Adrenal gland (tissue), 12 donors: ENCODE measurements around the gene TESPA1. TPM values are rescaled to one million over a fixed set of nuclear protein-coding genes. Genes with fewer than 3 reads are reported as not detected.

ENCODE experiments used
- DNase-seq, 7 donors: peaks; one replicate each; pipeline ENCODE4 v3.0.0-alpha.2; 2019 to 2020
- H3K27ac ChIP-seq, 5 donors: fragments of 200-600 bp; sonication (generic) in 4 of 5; 1 replicate in 3 of 5; 2 replicates in 2 of 5; pipeline versions ENCODE4 v1.5.1 to v1.8.0; 2016 to 2020; ENCODE audit warnings: mild to moderate bottlenecking in 1 of 5
- H3K27me3 ChIP-seq: fragments of 200-600 bp; 2 replicates; pipeline ENCODE4 v1.8.0; 2021
- H3K36me3 ChIP-seq, 2 donors: fragments of 200-600 bp; replicated peaks in 1 of 2; 1 replicate in 1 of 2; 2 replicates in 1 of 2; pipeline versions ENCODE4 v1.5.1 to v1.8.0; 2018 to 2022
- H3K4me1 ChIP-seq, 2 donors: fragments of 200-600 bp; replicated peaks in 1 of 2; 1 replicate in 1 of 2; 2 replicates in 1 of 2; pipeline versions ENCODE4 v1.5.1 to v1.8.0; 2018 to 2021
- H3K4me3 ChIP-seq, 4 donors: fragments of 200-600 bp; sonication (generic) in 3 of 4; one replicate each; pipeline ENCODE4 v1.5.1; 2016 to 2018
- H3K9me3 ChIP-seq, 3 donors: fragments of 200-600 bp; sonication (generic) in 1 of 3; replicated peaks in 1 of 3; 1 replicate in 2 of 3; 2 replicates in 1 of 3; pipeline versions ENCODE4 v1.5.1 to v1.8.0; 2016 to 2021
- CTCF ChIP-seq, 6 experiments: fragments of 450-650 bp in 4 of 6; fragments of 200-600 bp in 2 of 6; sonication (generic) in 1 of 6; IDR thresholded peaks; 1 replicate in 5 of 6; 2 replicates in 1 of 6; pipeline versions ENCODE4 v1.5.1 to v1.8.0; 2016 to 2021; ENCODE audit warnings: antibody characterized with exemption in 6 of 6, mild to moderate bottlenecking in 2 of 6, moderate library complexity in 1 of 6
- POLR2A ChIP-seq, 2 donors: fragments of 450-650 bp; IDR thresholded peaks; one replicate each; pipeline ENCODE4 v1.6.1; 2017; ENCODE audit warnings: antibody characterized with exemption in 2 of 2, mild to moderate bottlenecking in 2 of 2, moderate library complexity in 1 of 2
- WGBS, 4 donors: extraction: QIAGEN DNeasy Blood & Tissue Kit in 2 of 4; methylation state at CpG; one replicate each; pipeline versions ENCODE4 v1.1.5 to v1.1.7; 2013 to 2017; 5-methylcytosine and 5-hydroxymethylcytosine counted together
- intact Hi-C, 2 donors: fragments of 100-400 bp; cut with DNase I; formaldehyde crosslinking; loops; one replicate each; pipeline versions ENCODE4 v1.14.1 to v1.15.0; 2022 to 2023
- polyA plus RNA-seq, 3 donors: library from polyadenylated mRNA; stranded (reverse); fragments of 200-250 nt in 2 of 3; fragments of 350-450 nt in 1 of 3; fragmentation: Illumina TruSeq in 1 of 3; extraction: RNeasy Lipid Tissue Mini Kit (QIAGEN cat#74804) in 1 of 3; gene quantifications; one replicate each; pipeline ENCODE4 v1.2.3, GENCODE V29; 2013 to 2014
- total RNA-seq, 9 donors: library from RNA; depleted of rRNA in 4 of 9; stranded (reverse); fragments of >200 nt in 4 of 9; fragments of 120-200 nt in 1 of 9; fragmentation: NEBNext Ultra II Directional in 1 of 9; extraction: Animal tissue kit (Norgen Biotek cat#: 25700) in 1 of 9; gene quantifications; one replicate each; pipeline versions ENCODE4 v1.1.0 to v1.2.4, GENCODE V29; 2013 to 2023
- donor health status: healthy with polysubstance abuse.
- donor health status: Bipolar disorder and iron deficiency.
- donor health status: DM: yes; HTN: yes; CAD: no.
- donor health status: DM: no; HTN: no; CAD: no.
- donor health status: DM: no; HTN: no; CAD: no.
- donor health status: DM: yes; HTN: yes; CAD: no.

Gene TESPA1
- total and polyA plus RNA-seq, 12 donors, result 0.11 to 2.0 (median 0.23) TPM; not detected in 3

- WGBS, 4 donors, result 2 to 7% (median 3%) methylated on average over 13 of the region's 13 CpGs
- Histone ChIP-seq H3K9me3 (no peaks in the 10 kb centered on the region), H3K27ac (no peak within 1 kb of the TSS), H3K36me3 (no peaks in the 10 kb centered on the region), H3K4me1 (no peaks in the 10 kb centered on the region), H3K4me3 (no peak within 1 kb of the TSS), H3K27me3 (peaks cover 18% of the 10 kb centered on the region)
- TF ChIP-seq POLR2A (IDR thresholded peaks at IDR 0.05) (peak; percentile 30 to 82), CTCF (IDR thresholded peaks at IDR 0.05) (no peak)
- DNase-seq, result peak; percentile 51 to 90 (median 54)
- intact Hi-C loops, result no loop called here
Measured at GRCh38 chr12:55019784-55020183, 35.2 kb upstream of the TESPA1 start, which contains the start of gene NEUROD4. NEUROD4 (plus strand) TSS chr12:55019974; CDS start chr12:55026440, 6,466 bp downstream.

- Histone ChIP-seq H3K9me3 (no peaks in the 10 kb centered on the region), H3K4me1 (no peaks in the 10 kb centered on the region), H3K36me3 (no peaks in the 10 kb centered on the region), H3K27ac (no peak overlapping the region), H3K27me3 (peaks cover 18% of the 10 kb centered on the region), H3K4me3 (no peak overlapping the region)
- DNase-seq, result no peak
- no peak for TF ChIP-seq CTCF (IDR thresholded peaks at IDR 0.05)
- TF ChIP-seq POLR2A (IDR thresholded peaks at IDR 0.05), result no peak
- intact Hi-C loops, result no loop called here
- WGBS, 4 donors, result 7 to 26% (median 22%) methylated on average over 2 to 3 of the region's 3 CpGs
Measured at GRCh38 chr12:55017416-55017925, 32.9 kb upstream of the TESPA1 start.

- TF ChIP-seq POLR2A (IDR thresholded peaks at IDR 0.05) (no peak), CTCF (IDR thresholded peaks at IDR 0.05) (no peak)
- no peak overlapping the region for H3K27ac ChIP-seq
- 25 to 31% (median 26%) methylated on average over 6 of the region's 6 CpGs for WGBS, 4 donors
- H3K4me3 ChIP-seq, result no peak overlapping the region
- H3K4me1 ChIP-seq, result no peaks in the 10 kb centered on the region
- no peaks in the 10 kb centered on the region for H3K9me3 ChIP-seq
- intact Hi-C loops, result no loop called here
- no peak for DNase-seq
- no peaks in the 10 kb centered on the region for H3K36me3 ChIP-seq
- H3K27me3 ChIP-seq, result no peaks in the 10 kb centered on the region
Measured at GRCh38 chr12:55008944-55009585, 24.5 kb upstream of the TESPA1 start.

- H3K36me3 ChIP-seq, result no peaks in the 10 kb centered on the region
- H3K27me3 ChIP-seq, result no peaks in the 10 kb centered on the region
- H3K9me3 ChIP-seq, result no peaks in the 10 kb centered on the region
- no peaks in the 10 kb centered on the region for H3K4me1 ChIP-seq
- WGBS, 4 donors, result 47 to 64% (median 64%) methylated on average over 2 of the region's 2 CpGs
- no peak overlapping the region for H3K4me3 ChIP-seq
- H3K27ac ChIP-seq, result no peak overlapping the region
- intact Hi-C loops, result no loop called here
- no peak for DNase-seq
- TF ChIP-seq CTCF (IDR thresholded peaks at IDR 0.05), result no peak
Measured at GRCh38 chr12:55002355-55002754, 17.8 kb upstream of the TESPA1 start.
